HG02870 (cell line): ENCODE measurements around the gene TEX11.
"Not testable (repeated sequence)": the region's sequence is repeated elsewhere in the genome, so short reads cannot be mapped to it uniquely, and the experiment has no call there.

Experiments used
- ATAC-seq: cut with Tn5 transposase; IDR thresholded peaks from one replicate; pipeline ENCODE4 v1.9.1; 2021; ENCODE audit warnings: mild to moderate bottlenecking, moderate library complexity; ENCODE audit not compliant: unreplicated experiment

TEX11 gene

GRCh38 chrX:70605352-70605751 is 303.2 kb downstream of the TEX11 start:
- ATAC-seq: no peak

- no peak for ATAC-seq
Observed at GRCh38 chrX:70592091-70592490, 316.4 kb downstream of the TEX11 start.

- not testable (repeated sequence) for ATAC-seq
Observed at GRCh38 chrX:70587158-70587557, 321.4 kb downstream of the TEX11 start.

- ATAC-seq: no peak
Observed at GRCh38 chrX:70577442-70577841, 331.1 kb downstream of the TEX11 start.

- not testable (repeated sequence) for ATAC-seq
Observed at GRCh38 chrX:70569922-70570576, 338.5 kb downstream of the TEX11 start.

- ATAC-seq: no peak
Observed at GRCh38 chrX:70554948-70555347, 353.6 kb downstream of the TEX11 start.

- no peak for ATAC-seq
Observed at GRCh38 chrX:70554523-70554922, 354.0 kb downstream of the TEX11 start.

- no peak for ATAC-seq
Observed at GRCh38 chrX:70554081-70554480, 354.4 kb downstream of the TEX11 start.

- no peak for ATAC-seq
Observed at GRCh38 chrX:70553516-70553915, 355.0 kb downstream of the TEX11 start.

GRCh38 chrX:70552130-70552704 is 356.3 kb downstream of the TEX11 start:
- ATAC-seq: no peak

- no peak for ATAC-seq
Observed at GRCh38 chrX:70549429-70549828, 359.1 kb downstream of the TEX11 start.

- no peak for ATAC-seq
Observed at GRCh38 chrX:70535198-70535597, 373.3 kb downstream of the TEX11 start.

GRCh38 chrX:70527610-70528345 is 380.7 kb downstream of the TEX11 start:
- no peak for ATAC-seq

- ATAC-seq: no peak
Observed at GRCh38 chrX:70527053-70527452, 381.5 kb downstream of the TEX11 start.

GRCh38 chrX:70525733-70526132 is 382.8 kb downstream of the TEX11 start:
- no peak for ATAC-seq

- not testable (repeated sequence) for ATAC-seq
Observed at GRCh38 chrX:70515692-70516091, 392.8 kb downstream of the TEX11 start.

- ATAC-seq: not testable (repeated sequence)
Observed at GRCh38 chrX:70515270-70515669, 393.2 kb downstream of the TEX11 start.

- no peak for ATAC-seq
Observed at GRCh38 chrX:70509078-70509477, 399.4 kb downstream of the TEX11 start.

GRCh38 chrX:70508296-70508911 is 400.1 kb downstream of the TEX11 start:
- ATAC-seq: peak; percentile 65

- no peak for ATAC-seq
Observed at GRCh38 chrX:70505451-70505841, 403.1 kb downstream of the TEX11 start.

GRCh38 chrX:70504772-70505450 is 403.6 kb downstream of the TEX11 start:
- ATAC-seq: no peak
